ENCODE data around the gene BLZF1. TPM values are rescaled to one million over a fixed set of nuclear protein-coding genes. Genes with fewer than 3 reads are reported as not detected.
"Not testable (repeated sequence)": the region's sequence is repeated elsewhere in the genome, so short reads cannot be mapped to it uniquely, and the experiment has no call there.

The BLZF1 gene
- total RNA-seq, 1 experiment from 2014 or later, result 57.8 TPM

DNA sequence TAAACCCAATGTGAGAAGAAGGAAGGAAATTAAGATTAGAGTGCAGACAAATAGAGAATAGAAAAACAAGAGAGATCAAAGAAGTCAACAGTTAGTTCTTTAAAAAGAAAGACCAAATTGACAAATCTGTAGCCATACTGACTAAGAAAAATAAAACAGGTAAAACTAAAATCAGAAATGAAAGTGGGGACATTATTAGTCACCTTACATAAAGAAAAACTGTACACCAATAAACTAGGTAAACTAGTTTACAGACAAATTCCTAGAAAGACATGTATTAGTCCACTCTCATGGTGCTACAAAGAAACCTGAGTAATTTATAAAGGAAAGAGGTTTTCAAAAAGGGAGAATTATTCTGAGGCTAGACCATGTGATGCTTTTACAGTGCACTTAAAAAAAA is 22.3 kb downstream of the BLZF1 start:
- peaks cover 91% of the 10 kb centered on the region for H3K36me3 Mint-ChIP-seq (ENCODE audit: insufficient read depth, unreplicated experiment)
- no peak for DNase-seq (ENCODE audit: unreplicated experiment)
- no peak overlapping the region for H3K4me3 Mint-ChIP-seq (ENCODE audit: unreplicated experiment)
- H3K27ac Mint-ChIP-seq (ENCODE audit: low read depth, unreplicated experiment), result no peak overlapping the region
- ChIA-PET CTCF (interaction anchor here (0.6 kb wide), 2 partner anchors 351 to 786 kb away, joined by 3 read pairs; no protein-coding TSS in a partner anchor), POLR2A (interaction anchor here (0.7 kb wide), 1 partner anchor 23 kb away, joined by 5 read pairs; the partner anchor contains the start of genes BLZF1 and NME7)
- no peaks in the 10 kb centered on the region for H3K9me3 Mint-ChIP-seq (ENCODE audit: unreplicated experiment)
- TF ChIP-seq, protein P1, sequence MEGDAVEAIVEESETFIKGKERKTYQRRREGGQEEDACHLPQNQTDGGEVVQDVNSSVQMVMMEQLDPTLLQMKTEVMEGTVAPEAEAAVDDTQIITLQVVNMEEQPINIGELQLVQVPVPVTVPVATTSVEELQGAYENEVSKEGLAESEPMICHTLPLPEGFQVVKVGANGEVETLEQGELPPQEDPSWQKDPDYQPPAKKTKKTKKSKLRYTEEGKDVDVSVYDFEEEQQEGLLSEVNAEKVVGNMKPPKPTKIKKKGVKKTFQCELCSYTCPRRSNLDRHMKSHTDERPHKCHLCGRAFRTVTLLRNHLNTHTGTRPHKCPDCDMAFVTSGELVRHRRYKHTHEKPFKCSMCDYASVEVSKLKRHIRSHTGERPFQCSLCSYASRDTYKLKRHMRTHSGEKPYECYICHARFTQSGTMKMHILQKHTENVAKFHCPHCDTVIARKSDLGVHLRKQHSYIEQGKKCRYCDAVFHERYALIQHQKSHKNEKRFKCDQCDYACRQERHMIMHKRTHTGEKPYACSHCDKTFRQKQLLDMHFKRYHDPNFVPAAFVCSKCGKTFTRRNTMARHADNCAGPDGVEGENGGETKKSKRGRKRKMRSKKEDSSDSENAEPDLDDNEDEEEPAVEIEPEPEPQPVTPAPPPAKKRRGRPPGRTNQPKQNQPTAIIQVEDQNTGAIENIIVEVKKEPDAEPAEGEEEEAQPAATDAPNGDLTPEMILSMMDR (IDR thresholded peaks at IDR 0.05; ENCODE audit: unreplicated experiment), result no peak
- intact Hi-C loops (cut with micrococcal nuclease), result no loop called here
- BruUV-seq (replicated peaks), result no TSS peak
- H3K27me3 Mint-ChIP-seq (ENCODE audit: insufficient read depth, unreplicated experiment), result no peaks in the 10 kb centered on the region
- H3K4me1 Mint-ChIP-seq (ENCODE audit: insufficient read depth, unreplicated experiment), result no peaks in the 10 kb centered on the region

DNA sequence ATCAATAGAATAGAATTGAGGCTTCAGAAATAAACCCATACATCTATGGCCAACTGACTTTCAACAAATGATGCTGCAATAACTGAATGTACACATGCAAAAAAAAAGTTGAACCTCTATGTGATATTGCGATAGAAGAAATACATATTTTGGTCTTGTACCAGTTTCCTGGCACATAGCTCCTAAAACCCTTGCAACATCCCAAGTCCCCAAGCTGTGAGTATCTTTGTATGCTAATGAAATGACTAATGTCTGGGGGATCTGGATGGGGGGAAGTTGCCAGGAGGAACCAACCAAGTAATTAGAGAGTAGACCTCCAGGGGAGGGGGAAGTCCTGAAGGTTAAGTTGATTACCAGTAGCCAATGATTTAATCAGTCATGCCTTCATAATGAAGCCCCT is 24.4 kb downstream of the BLZF1 start:
- no peak overlapping the region for H3K4me3 Mint-ChIP-seq (ENCODE audit: unreplicated experiment)
- peaks cover 84% of the 10 kb centered on the region for H3K36me3 Mint-ChIP-seq (ENCODE audit: insufficient read depth, unreplicated experiment)
- H3K4me1 Mint-ChIP-seq (ENCODE audit: insufficient read depth, unreplicated experiment), result no peaks in the 10 kb centered on the region
- intact Hi-C loops (cut with micrococcal nuclease), result no loop called here
- H3K27ac Mint-ChIP-seq (ENCODE audit: low read depth, unreplicated experiment), result no peak overlapping the region
- TF ChIP-seq, protein P1 (IDR thresholded peaks at IDR 0.05; ENCODE audit: unreplicated experiment), result no peak
- no TSS peak for BruUV-seq (replicated peaks)
- peak; percentile 25 for DNase-seq (ENCODE audit: unreplicated experiment)
- POLR2A ChIA-PET, result no interaction called here
- H3K27me3 Mint-ChIP-seq (ENCODE audit: insufficient read depth, unreplicated experiment), result no peaks in the 10 kb centered on the region
- H3K9me3 Mint-ChIP-seq (ENCODE audit: unreplicated experiment), result no peaks in the 10 kb centered on the region
- CTCF ChIA-PET, result interaction anchor here (0.6 kb wide), 1 partner anchor 1164 kb away, joined by 6 read pairs; no protein-coding TSS in a partner anchor

GRCh38 chr1:169395955-169396354 is 28.0 kb downstream of the BLZF1 start:
- TF ChIP-seq, protein P1 (IDR thresholded peaks at IDR 0.05; ENCODE audit: unreplicated experiment), result no peak

DNA sequence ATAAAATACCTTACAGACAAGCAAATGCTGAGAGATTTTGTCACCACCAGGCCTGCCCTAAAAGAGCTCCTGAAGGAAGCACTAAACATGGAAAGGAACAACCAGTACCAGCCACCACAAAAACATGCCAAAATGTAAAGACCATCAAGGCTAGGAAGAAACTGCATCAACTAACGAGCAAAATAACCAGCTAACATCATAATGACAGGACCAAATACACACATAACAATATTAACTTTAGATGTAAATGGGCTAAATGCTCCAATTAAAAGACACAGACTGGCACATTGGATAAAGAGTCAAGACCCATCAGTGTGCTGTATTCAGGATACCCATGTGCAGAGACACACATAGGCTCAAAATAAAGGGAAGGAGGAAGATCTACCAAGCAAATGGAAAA is 34.6 kb downstream of the BLZF1 start:
- H3K27me3 Mint-ChIP-seq (ENCODE audit: insufficient read depth, unreplicated experiment); POLR2A ChIA-PET; BruUV-seq (replicated peaks); H3K27ac Mint-ChIP-seq (ENCODE audit: low read depth, unreplicated experiment); H3K4me3 Mint-ChIP-seq (ENCODE audit: unreplicated experiment); H3K36me3 Mint-ChIP-seq (ENCODE audit: insufficient read depth, unreplicated experiment); H3K4me1 Mint-ChIP-seq (ENCODE audit: insufficient read depth, unreplicated experiment); CTCF ChIA-PET; intact Hi-C loops (cut with micrococcal nuclease); DNase-seq (ENCODE audit: unreplicated experiment): not testable (repeated sequence)
- peaks cover 35% of the 10 kb centered on the region for H3K9me3 Mint-ChIP-seq (ENCODE audit: unreplicated experiment)

More at GRCh38 chr1:169395955-169396354, 28.0 kb downstream of the BLZF1 start:
- CTCF ChIA-PET, result interaction anchor here (0.7 to 0.8 kb wide), 3 partner anchors 22 to 760 kb away, joined by 3 to 4 read pairs (median 3); no protein-coding TSS in a partner anchor
- peaks cover 57% of the 10 kb centered on the region for H3K36me3 Mint-ChIP-seq (ENCODE audit: insufficient read depth, unreplicated experiment)
- H3K9me3 Mint-ChIP-seq (ENCODE audit: unreplicated experiment), result peaks cover 11% of the 10 kb centered on the region
- H3K27me3 Mint-ChIP-seq (ENCODE audit: insufficient read depth, unreplicated experiment), result no peaks in the 10 kb centered on the region
- H3K4me1 Mint-ChIP-seq (ENCODE audit: insufficient read depth, unreplicated experiment), result no peaks in the 10 kb centered on the region
- no TSS peak for BruUV-seq (replicated peaks)
- POLR2A ChIA-PET, result interaction anchor here (1.5 kb wide), 1 partner anchor 88 kb away, joined by 5 read pairs; no protein-coding TSS in a partner anchor
- H3K4me3 Mint-ChIP-seq (ENCODE audit: unreplicated experiment), result no peak overlapping the region
- H3K27ac Mint-ChIP-seq (ENCODE audit: low read depth, unreplicated experiment), result no peak overlapping the region
- no peak for DNase-seq (ENCODE audit: unreplicated experiment)
- intact Hi-C loops (cut with micrococcal nuclease), result no loop called here

- H3K9me3 Mint-ChIP-seq (ENCODE audit: unreplicated experiment), result peaks cover 33% of the 10 kb centered on the region
- H3K36me3 Mint-ChIP-seq (ENCODE audit: insufficient read depth, unreplicated experiment); DNase-seq (ENCODE audit: unreplicated experiment); H3K27ac Mint-ChIP-seq (ENCODE audit: low read depth, unreplicated experiment); H3K4me3 Mint-ChIP-seq (ENCODE audit: unreplicated experiment); BruUV-seq (replicated peaks); H3K27me3 Mint-ChIP-seq (ENCODE audit: insufficient read depth, unreplicated experiment); POLR2A ChIA-PET; H3K4me1 Mint-ChIP-seq (ENCODE audit: insufficient read depth, unreplicated experiment); intact Hi-C loops (cut with micrococcal nuclease): not testable (repeated sequence)
- CTCF ChIA-PET, result interaction anchor here (0.7 to 1.1 kb wide), 2 partner anchors 9 to 141 kb away, joined by 4 read pairs; no protein-coding TSS in a partner anchor
Measured at GRCh38 chr1:169408340-169408739, 40.3 kb downstream of the BLZF1 start.

Data from MCF 10A (cell line).